SK-N-SH treated with all-trans-retinoic acid at 6 μM for 48 hours (cell line): ENCODE data around the gene AADAT.

Experiments used
- BACH2 ChIP-seq: fragments of 250-450 bp; sonication (Bioruptor Pico); IDR thresholded peaks from 2 replicates; pipeline ENCODE4 v1.9.0; 2021; ENCODE audit warnings: mild to moderate bottlenecking, borderline replicate concordance
- ESRRG ChIP-seq: fragments of 250-450 bp; sonication (Bioruptor Pico); IDR thresholded peaks from 2 replicates; pipeline ENCODE4 v1.6.1; 2021; ENCODE audit warnings: mild to moderate bottlenecking
- GLIS3 ChIP-seq: fragments of 250-450 bp; sonication (Bioruptor Pico); IDR thresholded peaks from 2 replicates; pipeline ENCODE4 v1.5.0; 2020; ENCODE audit warnings: mild to moderate bottlenecking, moderate library complexity
- OSR1 ChIP-seq: fragments of 250-450 bp; sonication (Bioruptor Pico); IDR thresholded peaks from 2 replicates; pipeline ENCODE4 v1.8.0; 2022; ENCODE audit warnings: moderate library complexity, mild to moderate bottlenecking, inconsistent platforms
- RARB ChIP-seq: fragments of 250-450 bp; sonication (Bioruptor Pico); IDR thresholded peaks from 2 replicates; pipeline ENCODE4 v1.8.0; 2021; ENCODE audit warnings: mild to moderate bottlenecking, moderate library complexity
- TCF4 ChIP-seq: fragments of 250-450 bp; sonication (Bioruptor Pico); IDR thresholded peaks from 2 replicates; pipeline ENCODE4 v1.8.0; 2021; ENCODE audit warnings: mild to moderate bottlenecking, moderate library complexity, borderline replicate concordance
- ZFP3 ChIP-seq: fragments of 250-450 bp; sonication (Bioruptor Pico); IDR thresholded peaks from 2 replicates; pipeline ENCODE4 v1.5.0; 2020; ENCODE audit warnings: mild to moderate bottlenecking, moderate library complexity
- ZFP30 ChIP-seq: fragments of 450-650 bp; formaldehyde crosslinking; IDR thresholded peaks from 2 replicates; pipeline ENCODE4 v1.5.0; 2022; ENCODE audit warnings: mild to moderate bottlenecking, moderate library complexity
- ZNF8 ChIP-seq: fragments of 450-650 bp; formaldehyde crosslinking; IDR thresholded peaks from 2 replicates; pipeline ENCODE4 v1.5.0; 2020; ENCODE audit warnings: mild to moderate bottlenecking, moderate library complexity
- TF ChIP-seq, protein P1 (sequence below): fragments of 250-450 bp; sonication (Bioruptor Pico); IDR thresholded peaks from 2 replicates; pipeline ENCODE4 v1.5.0; 2020; ENCODE audit warnings: mild to moderate bottlenecking, moderate library complexity
- TF ChIP-seq, protein P2 (sequence below): fragments of 250-450 bp; sonication (Bioruptor Pico); IDR thresholded peaks from 2 replicates; pipeline ENCODE4 v1.8.0; 2021; ENCODE audit warnings: low read depth, mild to moderate bottlenecking, moderate library complexity, borderline replicate concordance
- TF ChIP-seq, protein P3 (sequence below): fragments of 250-450 bp; sonication (Bioruptor Pico); IDR thresholded peaks from 2 replicates; pipeline ENCODE4 v1.8.0; 2020; ENCODE audit warnings: mild to moderate bottlenecking, moderate library complexity, borderline replicate concordance

DNA sequence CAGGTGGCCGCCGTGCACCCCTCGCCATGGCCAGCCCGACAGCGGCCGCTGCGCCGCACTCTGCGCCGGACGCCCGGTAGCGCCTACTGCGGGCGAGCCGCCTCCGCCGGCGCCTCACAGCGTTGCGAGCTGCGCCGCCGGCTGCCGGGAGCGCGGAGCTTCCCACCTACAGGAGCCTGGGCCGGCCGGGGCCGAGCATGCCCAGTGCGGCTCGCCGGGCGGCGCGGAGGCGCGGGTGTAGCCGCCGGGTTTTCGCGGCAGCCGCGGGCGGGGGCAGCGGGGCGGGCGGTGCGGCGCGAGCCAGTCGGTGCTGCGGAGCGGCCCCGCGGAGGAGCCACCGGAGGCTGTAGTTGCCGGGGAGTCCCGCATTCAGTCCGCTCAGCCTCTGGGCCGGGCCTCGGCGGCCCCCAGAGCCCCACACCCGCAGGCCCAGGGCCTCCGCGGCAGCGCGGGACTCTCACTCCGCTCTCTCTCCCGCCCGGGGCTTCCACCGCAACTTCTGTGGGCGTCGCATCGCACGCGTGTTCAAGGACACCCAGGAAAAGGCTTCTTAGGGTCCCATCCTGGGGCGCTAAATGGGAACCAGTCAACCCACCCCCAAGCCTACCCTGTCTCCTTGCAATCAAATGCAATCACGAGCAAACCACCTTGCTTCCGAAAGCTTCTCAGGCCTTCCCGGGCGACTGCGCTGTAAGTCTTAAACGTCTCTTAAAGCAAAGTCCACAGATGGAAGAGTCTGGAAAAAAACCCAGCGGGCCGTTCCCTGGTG is 63.3 kb downstream of the AADAT start, which contains the start of gene MFAP3L:
- TF ChIP-seq ESRRG (CRISPR knock-in tag) (no peak), ZNF8 (CRISPR knock-in tag) (no peak), OSR1 (CRISPR knock-in tag) (no peak), ZFP30 (no peak), RARB (CRISPR knock-in tag) (no peak), GLIS3 (CRISPR knock-in tag) (no peak), ZFP3 (CRISPR knock-in tag) (no peak), TCF4 (CRISPR knock-in tag) (no peak), BACH2 (CRISPR knock-in tag) (no peak)
- TF ChIP-seq, protein P1, sequence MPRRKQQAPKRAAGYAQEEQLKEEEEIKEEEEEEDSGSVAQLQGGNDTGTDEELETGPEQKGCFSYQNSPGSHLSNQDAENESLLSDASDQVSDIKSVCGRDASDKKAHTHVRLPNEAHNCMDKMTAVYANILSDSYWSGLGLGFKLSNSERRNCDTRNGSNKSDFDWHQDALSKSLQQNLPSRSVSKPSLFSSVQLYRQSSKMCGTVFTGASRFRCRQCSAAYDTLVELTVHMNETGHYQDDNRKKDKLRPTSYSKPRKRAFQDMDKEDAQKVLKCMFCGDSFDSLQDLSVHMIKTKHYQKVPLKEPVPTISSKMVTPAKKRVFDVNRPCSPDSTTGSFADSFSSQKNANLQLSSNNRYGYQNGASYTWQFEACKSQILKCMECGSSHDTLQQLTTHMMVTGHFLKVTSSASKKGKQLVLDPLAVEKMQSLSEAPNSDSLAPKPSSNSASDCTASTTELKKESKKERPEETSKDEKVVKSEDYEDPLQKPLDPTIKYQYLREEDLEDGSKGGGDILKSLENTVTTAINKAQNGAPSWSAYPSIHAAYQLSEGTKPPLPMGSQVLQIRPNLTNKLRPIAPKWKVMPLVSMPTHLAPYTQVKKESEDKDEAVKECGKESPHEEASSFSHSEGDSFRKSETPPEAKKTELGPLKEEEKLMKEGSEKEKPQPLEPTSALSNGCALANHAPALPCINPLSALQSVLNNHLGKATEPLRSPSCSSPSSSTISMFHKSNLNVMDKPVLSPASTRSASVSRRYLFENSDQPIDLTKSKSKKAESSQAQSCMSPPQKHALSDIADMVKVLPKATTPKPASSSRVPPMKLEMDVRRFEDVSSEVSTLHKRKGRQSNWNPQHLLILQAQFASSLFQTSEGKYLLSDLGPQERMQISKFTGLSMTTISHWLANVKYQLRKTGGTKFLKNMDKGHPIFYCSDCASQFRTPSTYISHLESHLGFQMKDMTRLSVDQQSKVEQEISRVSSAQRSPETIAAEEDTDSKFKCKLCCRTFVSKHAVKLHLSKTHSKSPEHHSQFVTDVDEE: no peak
- TF ChIP-seq, protein P2, sequence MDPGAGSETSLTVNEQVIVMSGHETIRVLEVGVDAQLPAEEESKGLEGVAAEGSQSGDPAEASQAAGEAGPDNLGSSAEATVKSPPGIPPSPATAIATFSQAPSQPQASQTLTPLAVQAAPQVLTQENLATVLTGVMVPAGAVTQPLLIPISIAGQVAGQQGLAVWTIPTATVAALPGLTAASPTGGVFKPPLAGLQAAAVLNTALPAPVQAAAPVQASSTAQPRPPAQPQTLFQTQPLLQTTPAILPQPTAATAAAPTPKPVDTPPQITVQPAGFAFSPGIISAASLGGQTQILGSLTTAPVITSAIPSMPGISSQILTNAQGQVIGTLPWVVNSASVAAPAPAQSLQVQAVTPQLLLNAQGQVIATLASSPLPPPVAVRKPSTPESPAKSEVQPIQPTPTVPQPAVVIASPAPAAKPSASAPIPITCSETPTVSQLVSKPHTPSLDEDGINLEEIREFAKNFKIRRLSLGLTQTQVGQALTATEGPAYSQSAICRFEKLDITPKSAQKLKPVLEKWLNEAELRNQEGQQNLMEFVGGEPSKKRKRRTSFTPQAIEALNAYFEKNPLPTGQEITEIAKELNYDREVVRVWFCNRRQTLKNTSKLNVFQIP (CRISPR knock-in tag): no peak
- TF ChIP-seq, protein P3, sequence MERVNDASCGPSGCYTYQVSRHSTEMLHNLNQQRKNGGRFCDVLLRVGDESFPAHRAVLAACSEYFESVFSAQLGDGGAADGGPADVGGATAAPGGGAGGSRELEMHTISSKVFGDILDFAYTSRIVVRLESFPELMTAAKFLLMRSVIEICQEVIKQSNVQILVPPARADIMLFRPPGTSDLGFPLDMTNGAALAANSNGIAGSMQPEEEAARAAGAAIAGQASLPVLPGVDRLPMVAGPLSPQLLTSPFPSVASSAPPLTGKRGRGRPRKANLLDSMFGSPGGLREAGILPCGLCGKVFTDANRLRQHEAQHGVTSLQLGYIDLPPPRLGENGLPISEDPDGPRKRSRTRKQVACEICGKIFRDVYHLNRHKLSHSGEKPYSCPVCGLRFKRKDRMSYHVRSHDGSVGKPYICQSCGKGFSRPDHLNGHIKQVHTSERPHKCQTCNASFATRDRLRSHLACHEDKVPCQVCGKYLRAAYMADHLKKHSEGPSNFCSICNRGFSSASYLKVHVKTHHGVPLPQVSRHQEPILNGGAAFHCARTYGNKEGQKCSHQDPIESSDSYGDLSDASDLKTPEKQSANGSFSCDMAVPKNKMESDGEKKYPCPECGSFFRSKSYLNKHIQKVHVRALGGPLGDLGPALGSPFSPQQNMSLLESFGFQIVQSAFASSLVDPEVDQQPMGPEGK (CRISPR knock-in tag): no peak
